Thoracic aorta endothelial cell (primary cell): Measurements from ENCODE around the gene NUTM2B. TPM values are rescaled to one million over a fixed set of nuclear protein-coding genes. Genes with fewer than 3 reads are reported as not detected.

Experiments
- total RNA-seq: library from RNA; depleted of rRNA; stranded (reverse); fragments of >200 nt; gene quantifications from 2 replicates; pipeline ENCODE4 v1.2.3, GENCODE V29; 2012

Gene NUTM2B
- total RNA-seq: 0.22 and 0.27 TPM in 2 replicates

GRCh38 chr10:79702927-79703326 is at the start of gene NUTM2B:
Gene NUTM2B, plus strand, starts transcription at chr10:79703227. Its CDS starts 383 bp downstream, at chr10:79703610.

Other genes with a start within 250 kb of the NUTM2B start
- 0.93 and 1.6 TPM in 2 replicates for gene EIF5AL1, start 190.7 kb upstream of the NUTM2B start, total RNA-seq
- not detected in 2 replicates for gene SFTPA2, start 142.8 kb upstream of the NUTM2B start, total RNA-seq
- gene SFTPA1, start 92.3 kb upstream of the NUTM2B start, total RNA-seq: not detected in 2 replicates
- not detected in 2 replicates for gene NUTM2E, start 123.5 kb downstream of the NUTM2B start, total RNA-seq
- gene SFTPD, start 245.9 kb downstream of the NUTM2B start, total RNA-seq: not detected in 2 replicates